GM12878 (cell line): ENCODE measurements around the gene LDB2. TPM values are rescaled to one million over a fixed set of nuclear protein-coding genes. Genes with fewer than 3 reads are reported as not detected.

ENCODE experiments used
- ATAC-seq: fragments of 200-7000 bp; cut with Tn5 transposase; 3 replicates; pipeline ENCODE4 v1.9.1; 2020; ENCODE audit warnings: mild to moderate bottlenecking, moderate library complexity
- BruUV-seq: library from RNA; stranded (reverse); fragments of 400-500 nt; replicated peaks from 2 replicates; lab custom pipeline; 2021; lab: Mats Ljungman, UMichigan
- CTCF ChIA-PET: fragments of 300-600 bp; sonication (Branson Sonifier 250); formaldehyde crosslinking; extraction: SDS; loops from one replicate; lab custom pipeline; 2021; ENCODE audit warnings: inconsistent platforms; lab: Yijun Ruan, JAX
- POLR2A ChIA-PET: fragments of 350-600 bp; formaldehyde crosslinking; extraction: SDS; loops from one replicate; lab custom pipeline; 2021; ENCODE audit warnings: inconsistent platforms; lab: Charles Lee
- RAD21 ChIA-PET: fragments of 300-600 bp; sonication (Branson Sonifier 250); formaldehyde crosslinking; loops from one replicate; lab custom pipeline; 2023; ENCODE audit warnings: antibody characterized with exemption; ENCODE audit not compliant: unreplicated experiment; lab: Charles Lee
- SMC1A ChIA-PET: fragments of 300-600 bp; sonication (Branson Sonifier 250); formaldehyde crosslinking; loops from one replicate; lab custom pipeline; 2023; ENCODE audit not compliant: unreplicated experiment, uncharacterized antibody; lab: Charles Lee
- DNase-seq: peaks from one replicate; pipeline ENCODE4 v3.0.0-alpha.2; 2011; ENCODE audit warnings: low read depth, low spot score
- FAIRE-seq: peaks from 3 replicates; lab custom pipeline; 2011; peaks lifted over from hg19 to GRCh38; lab: Jason Lieb, UNC
- H2AFZ ChIP-seq: 2 replicates; pipeline ENCODE4 v1.6.0; 2011; ENCODE audit warnings: low read depth, low read length, control low read depth; ENCODE audit not compliant: control insufficient read depth
- H3K27ac ChIP-seq: 2 replicates; pipeline ENCODE4 v1.5.1; 2011; ENCODE audit warnings: control low read depth; ENCODE audit not compliant: control insufficient read depth, insufficient read depth
- H3K27me3 ChIP-seq, 2 experiments: replicated peaks in 1 of 2; 2 replicates each; pipeline versions ENCODE4 v1.6.0 to v1.6.1; 2011; ENCODE audit warnings: low read length in 1 of 2; ENCODE audit not compliant: control insufficient read depth in 2 of 2, insufficient read depth in 2 of 2
- H3K36me3 ChIP-seq, 2 experiments: 2 replicates each; pipeline ENCODE4 v1.5.1; 2011; ENCODE audit warnings: low read length in 1 of 2; ENCODE audit not compliant: control insufficient read depth in 2 of 2, insufficient read depth in 2 of 2
- H3K4me1 ChIP-seq: 2 replicates; pipeline ENCODE4 v1.6.1; 2011; ENCODE audit warnings: mild to moderate bottlenecking, low read length, moderate library complexity, mixed read lengths; ENCODE audit not compliant: control insufficient read depth, insufficient read depth
- H3K4me2 ChIP-seq: 2 replicates; pipeline ENCODE4 v1.6.0; 2011; ENCODE audit warnings: control low read depth; ENCODE audit not compliant: control insufficient read depth, insufficient read depth
- H3K4me3 ChIP-seq: fragments of 200-600 bp; sonication (generic); 2 replicates; pipeline ENCODE4 v1.5.1; 2016
- H3K79me2 ChIP-seq: 2 replicates; pipeline ENCODE4 v1.6.0; 2011; ENCODE audit warnings: low read length; ENCODE audit not compliant: control insufficient read depth, insufficient read depth
- H3K9ac ChIP-seq: 2 replicates; pipeline ENCODE4 v1.8.0; 2011; ENCODE audit warnings: low read length, control low read depth, mixed read lengths; ENCODE audit not compliant: control insufficient read depth, insufficient read depth
- H3K9me3 ChIP-seq: replicated peaks from 3 replicates; pipeline ENCODE4 v1.5.1; 2011; ENCODE audit warnings: mild to moderate bottlenecking, low read length; ENCODE audit not compliant: control insufficient read depth, insufficient read depth
- H4K20me1 ChIP-seq: 2 replicates; pipeline ENCODE4 v1.6.0; 2011; ENCODE audit not compliant: control insufficient read depth, insufficient read depth
- BCLAF1 ChIP-seq: fragments of 450-650 bp; IDR thresholded peaks from 2 replicates; pipeline ENCODE4 v1.6.1; 2017; ENCODE audit warnings: antibody characterized with exemption, mild to moderate bottlenecking, moderate library complexity
- IRF5 ChIP-seq: fragments of 450-650 bp; IDR thresholded peaks from 2 replicates; pipeline ENCODE4 v1.6.1; 2017; ENCODE audit warnings: borderline replicate concordance
- NFYA ChIP-seq: IDR thresholded peaks from 2 replicates; pipeline ENCODE4 v1.6.1; 2011; ENCODE audit warnings: low read depth, mild to moderate bottlenecking, low read length, improper control_type of control experiment, borderline replicate concordance
- PKNOX1 ChIP-seq: fragments of 450-650 bp; IDR thresholded peaks from 2 replicates; pipeline ENCODE4 v1.6.1; 2016; ENCODE audit warnings: mild to moderate bottlenecking
- RAD21 ChIP-seq: IDR thresholded peaks from 2 replicates; pipeline ENCODE4 v1.6.1; 2011; ENCODE audit warnings: mild to moderate bottlenecking, low read depth, low read length, moderate library complexity; ENCODE audit not compliant: insufficient read depth
- SP1 ChIP-seq: IDR thresholded peaks from one replicate; pipeline ENCODE4 v1.6.1; 2011; ENCODE audit warnings: low read depth, low read length
- SUZ12 ChIP-seq: fragments of 200-600 bp; sonication (generic); IDR thresholded peaks from one replicate; pipeline ENCODE4 v1.6.1; 2018; ENCODE audit warnings: antibody characterized with exemption, mild to moderate bottlenecking; ENCODE audit not compliant: unreplicated experiment
- WGBS: methylation state at CpG from one replicate; pipeline ENCODE4 v1.1.6; 2016; ENCODE audit warnings: low lambda C conversion rate; ENCODE audit not compliant: insufficient replicate concordance, insufficient coverage; ENCODE audit errors: missing lambda C conversion rate; 5-methylcytosine and 5-hydroxymethylcytosine counted together
- in situ Hi-C: fragments of 300-500 bp; cut with MboI; formaldehyde crosslinking; loops from 9 replicates; pipeline ENCODE4 v1.14.3; 2018; ENCODE audit warnings: mixed read lengths
- intact Hi-C: fragments of 100-400 bp; cut with micrococcal nuclease; formaldehyde crosslinking; loops from one replicate; pipeline ENCODE4 v1.14.2; 2022; ENCODE audit not compliant: unreplicated experiment
- polyA plus RNA-seq, 11 experiments: library from polyadenylated mRNA; depleted of rRNA in 4 of 11; unstranded in 6 of 11; stranded (reverse) in 5 of 11; fragments of >200 nt; fragmentation: Nextera tagmentation in 4 of 11; fragmentation: Illumina TruSeq in 1 of 11; extraction: Ambion mirVana in 4 of 11; extraction: Trizol in 1 of 11; gene quantifications; 1 replicate in 1 of 11; 2 replicates in 10 of 11; pipeline versions ENCODE4 v1.2.1 to v1.2.3, GENCODE V29; 2011 to 2016; ENCODE audit warnings: inconsistent platforms in 2 of 11, missing spikeins in 2 of 11, low read depth in 1 of 11
- total RNA-seq, 4 experiments: library from RNA; depleted of rRNA in 3 of 4; stranded (reverse); fragments of >200 nt in 3 of 4; fragmentation: Illumina TruSeq in 1 of 4; extraction: Trizol in 1 of 4; gene quantifications; 2 replicates each; pipeline versions ENCODE4 v1.2.1 to v1.2.3, GENCODE V29; 2013 to 2021
- TF ChIP-seq, protein P1 (sequence below), 3 experiments: IDR thresholded peaks in 2 of 3; conservative IDR thresholded peaks in 1 of 3; 2 replicates each; pipeline ENCODE4 v1.5.1; 2011; ENCODE audit warnings: low read depth in 3 of 3, low read length in 3 of 3, mild to moderate bottlenecking in 3 of 3, control low read depth in 2 of 3, moderate library complexity in 2 of 3, inconsistent platforms in 1 of 3, mixed read lengths in 1 of 3; ENCODE audit not compliant: control insufficient read depth in 2 of 3, insufficient read depth in 1 of 3; ENCODE audit errors: extremely low read depth in 1 of 3

The LDB2 gene
- total and polyA plus RNA-seq, 10 of the 15 experiments (the other 5 are each of a cell fraction or from before 2014, with no cell fraction given), result 0.15 TPM; not detected in 9

- TF ChIP-seq, protein P1, sequence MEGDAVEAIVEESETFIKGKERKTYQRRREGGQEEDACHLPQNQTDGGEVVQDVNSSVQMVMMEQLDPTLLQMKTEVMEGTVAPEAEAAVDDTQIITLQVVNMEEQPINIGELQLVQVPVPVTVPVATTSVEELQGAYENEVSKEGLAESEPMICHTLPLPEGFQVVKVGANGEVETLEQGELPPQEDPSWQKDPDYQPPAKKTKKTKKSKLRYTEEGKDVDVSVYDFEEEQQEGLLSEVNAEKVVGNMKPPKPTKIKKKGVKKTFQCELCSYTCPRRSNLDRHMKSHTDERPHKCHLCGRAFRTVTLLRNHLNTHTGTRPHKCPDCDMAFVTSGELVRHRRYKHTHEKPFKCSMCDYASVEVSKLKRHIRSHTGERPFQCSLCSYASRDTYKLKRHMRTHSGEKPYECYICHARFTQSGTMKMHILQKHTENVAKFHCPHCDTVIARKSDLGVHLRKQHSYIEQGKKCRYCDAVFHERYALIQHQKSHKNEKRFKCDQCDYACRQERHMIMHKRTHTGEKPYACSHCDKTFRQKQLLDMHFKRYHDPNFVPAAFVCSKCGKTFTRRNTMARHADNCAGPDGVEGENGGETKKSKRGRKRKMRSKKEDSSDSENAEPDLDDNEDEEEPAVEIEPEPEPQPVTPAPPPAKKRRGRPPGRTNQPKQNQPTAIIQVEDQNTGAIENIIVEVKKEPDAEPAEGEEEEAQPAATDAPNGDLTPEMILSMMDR (IDR thresholded peaks at IDR 0.05 in 2 of 3, conservative IDR thresholded peaks at IDR 0.05 in 1 of 3; ENCODE audit: control insufficient read depth in 2 of 3, extremely low read depth in 1 of 3, insufficient read depth in 1 of 3, low read depth in 3 of 3, low read length in 3 of 3), result no peak
- TF ChIP-seq RAD21 (no peak), SUZ12 (no peak)
Observed at GRCh38 chr4:16830081-16830480, 68.4 kb downstream of the LDB2 start (continued).

- Histone ChIP-seq H3K79me2 (no peaks in the 10 kb centered on the region), H2AFZ (no peak overlapping the region), H3K36me3 (no peaks in the 10 kb centered on the region), H4K20me1 (no peaks in the 10 kb centered on the region), H3K4me1 (no peaks in the 10 kb centered on the region), H3K9ac (no peak overlapping the region), H3K9me3 (no peaks in the 10 kb centered on the region), H3K4me2 (no peak overlapping the region), H3K27ac (no peak overlapping the region), H3K4me3 (no peak overlapping the region), H3K27me3 (no peaks in the 10 kb centered on the region)
- no peak for DNase-seq
- no peak for FAIRE-seq
- POLR2A ChIA-PET, result no interaction called here
- RAD21 ChIA-PET, result no interaction called here
- CTCF ChIA-PET, result no interaction called here
- SMC1A ChIA-PET, result no interaction called here
- in situ Hi-C loops (no loop called here), intact Hi-C loops (no loop called here)
- 13% methylated on average over 12 of the region's 12 CpGs for WGBS
- no peak for ATAC-seq
- no TSS peak for BruUV-seq
- no peak for TF ChIP-seq PKNOX1
- TF ChIP-seq SP1, result no peak
- TF ChIP-seq BCLAF1, result no peak
- TF ChIP-seq, protein P1 (IDR thresholded peaks at IDR 0.05 in 2 of 3, conservative IDR thresholded peaks at IDR 0.05 in 1 of 3; ENCODE audit: control insufficient read depth in 2 of 3, extremely low read depth in 1 of 3, insufficient read depth in 1 of 3, low read depth in 3 of 3, low read length in 3 of 3), result no peak
- TF ChIP-seq NFYA, result no peak
- TF ChIP-seq IRF5, result no peak
Observed at GRCh38 chr4:16827794-16828724, 70.4 kb downstream of the LDB2 start.
